Upper lobe of left lung (tissue), 4 donors: Measurements from ENCODE around the gene KCNIP4.

Experiments used
- EP300 ChIP-seq, 4 donors: sonication (generic); formaldehyde crosslinking; IDR thresholded peaks; one replicate each; pipeline ENCODE4 v1.5.1; 2017; ENCODE audit warnings: antibody characterized with exemption in 4 of 4, control low read depth in 2 of 4
- POLR2A ChIP-seq, 4 donors: fragments of 450-650 bp; IDR thresholded peaks; one replicate each; pipeline ENCODE4 v1.5.1; 2016 to 2017; ENCODE audit warnings: antibody characterized with exemption in 4 of 4, mild to moderate bottlenecking in 2 of 4
- TF ChIP-seq, protein P1 (sequence below), 6 experiments: fragments of 450-650 bp in 4 of 6; fragments of 200-600 bp in 2 of 6; sonication (generic) in 2 of 6; IDR thresholded peaks; one replicate each; pipeline ENCODE4 v1.5.1; 2016 to 2019; ENCODE audit warnings: antibody characterized with exemption in 6 of 6

GRCh38 chr4:21552455-21552854 is 396.1 kb downstream of the KCNIP4 start:
- TF ChIP-seq POLR2A (IDR thresholded peaks at IDR 0.05) (no peak), EP300 (IDR thresholded peaks at IDR 0.05) (no peak)
- TF ChIP-seq, protein P1, sequence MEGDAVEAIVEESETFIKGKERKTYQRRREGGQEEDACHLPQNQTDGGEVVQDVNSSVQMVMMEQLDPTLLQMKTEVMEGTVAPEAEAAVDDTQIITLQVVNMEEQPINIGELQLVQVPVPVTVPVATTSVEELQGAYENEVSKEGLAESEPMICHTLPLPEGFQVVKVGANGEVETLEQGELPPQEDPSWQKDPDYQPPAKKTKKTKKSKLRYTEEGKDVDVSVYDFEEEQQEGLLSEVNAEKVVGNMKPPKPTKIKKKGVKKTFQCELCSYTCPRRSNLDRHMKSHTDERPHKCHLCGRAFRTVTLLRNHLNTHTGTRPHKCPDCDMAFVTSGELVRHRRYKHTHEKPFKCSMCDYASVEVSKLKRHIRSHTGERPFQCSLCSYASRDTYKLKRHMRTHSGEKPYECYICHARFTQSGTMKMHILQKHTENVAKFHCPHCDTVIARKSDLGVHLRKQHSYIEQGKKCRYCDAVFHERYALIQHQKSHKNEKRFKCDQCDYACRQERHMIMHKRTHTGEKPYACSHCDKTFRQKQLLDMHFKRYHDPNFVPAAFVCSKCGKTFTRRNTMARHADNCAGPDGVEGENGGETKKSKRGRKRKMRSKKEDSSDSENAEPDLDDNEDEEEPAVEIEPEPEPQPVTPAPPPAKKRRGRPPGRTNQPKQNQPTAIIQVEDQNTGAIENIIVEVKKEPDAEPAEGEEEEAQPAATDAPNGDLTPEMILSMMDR (IDR thresholded peaks at IDR 0.05) = no peak
